GM18511 (cell line): ENCODE data around the gene ZFHX3.

Experiments
- ATAC-seq: cut with Tn5 transposase; IDR thresholded peaks from one replicate; pipeline ENCODE4 v1.9.1; 2021; ENCODE audit warnings: mild to moderate bottlenecking, moderate library complexity; ENCODE audit not compliant: unreplicated experiment

ZFHX3 gene

DNA sequence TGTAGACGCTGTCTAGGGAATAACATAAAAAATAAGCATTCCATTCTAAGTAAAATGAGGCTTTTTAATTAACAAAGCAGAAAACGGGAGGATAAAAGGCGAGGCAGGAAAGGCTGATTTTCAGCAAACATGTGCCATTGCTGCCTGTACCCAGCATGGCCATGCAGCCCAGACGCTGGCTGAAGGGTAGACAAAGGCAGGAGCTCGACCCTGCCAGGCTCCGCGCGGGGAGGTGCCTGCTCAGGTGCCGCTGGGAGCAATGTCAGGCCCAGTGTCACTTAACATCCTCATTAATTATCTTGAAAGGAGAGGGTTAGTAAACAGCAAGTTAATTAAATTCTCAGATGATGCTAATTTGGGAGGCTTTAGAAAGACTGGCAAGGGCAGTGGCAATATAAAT, 136.0 kb downstream of the ZFHX3 start:
- ATAC-seq: no peak

DNA sequence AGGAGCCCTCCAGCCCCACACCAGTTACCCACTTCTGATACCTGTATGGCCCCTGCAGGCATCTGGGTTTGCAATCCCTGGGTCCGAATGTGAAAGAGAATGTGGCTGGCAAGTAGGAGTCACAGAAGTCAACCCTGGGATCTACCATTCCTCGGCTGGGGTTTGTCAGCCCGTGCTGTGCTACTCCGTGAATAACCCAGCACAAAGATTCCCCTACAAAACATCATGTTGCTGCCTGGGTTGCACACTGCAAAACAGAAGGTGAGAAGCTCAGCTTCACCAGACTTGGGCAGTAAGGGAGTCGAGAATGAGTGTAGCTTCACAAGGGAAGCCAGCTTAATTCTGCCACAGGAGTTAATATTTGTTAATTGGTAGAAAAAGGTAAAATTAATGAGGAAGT, 137.1 kb downstream of the ZFHX3 start:
- no peak for ATAC-seq

DNA sequence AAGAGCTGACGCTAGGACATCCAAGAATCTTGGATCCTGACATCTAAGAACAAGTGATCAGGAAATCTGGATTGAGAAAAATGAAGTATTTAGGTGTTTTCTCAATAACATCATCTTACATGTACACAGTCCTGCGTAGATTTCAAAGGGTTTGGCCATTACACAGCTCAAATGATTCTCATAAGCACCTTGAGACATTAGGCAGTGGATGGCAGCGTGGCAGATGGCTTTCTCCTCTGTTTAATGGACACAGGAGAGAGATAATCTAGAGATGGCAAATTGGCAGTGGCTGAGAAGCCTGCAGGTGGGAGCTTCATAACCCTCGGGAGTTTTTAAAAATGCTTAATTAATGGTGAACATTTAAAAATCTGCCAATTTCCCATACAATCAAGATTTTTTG, 137.5 kb downstream of the ZFHX3 start:
- ATAC-seq: no peak

DNA sequence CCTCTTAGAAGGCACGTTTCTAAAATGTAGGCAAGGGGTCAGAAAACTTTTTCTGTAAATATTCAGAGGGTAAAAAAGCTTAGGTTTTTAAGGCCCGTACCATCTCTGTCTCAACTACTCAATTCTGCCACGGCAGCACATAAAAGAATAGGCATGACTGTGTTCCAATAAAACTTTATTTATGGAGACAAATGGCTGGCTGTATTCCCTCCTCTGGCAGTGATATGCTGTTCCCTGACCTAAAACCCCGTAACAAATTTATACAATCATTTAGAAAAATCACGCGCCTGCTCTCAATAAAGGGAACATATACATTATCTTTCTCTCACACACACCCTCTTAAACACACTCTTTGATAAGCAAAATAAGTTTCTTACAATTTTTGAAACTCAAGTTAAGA, 138.7 kb downstream of the ZFHX3 start:
- no peak for ATAC-seq

DNA sequence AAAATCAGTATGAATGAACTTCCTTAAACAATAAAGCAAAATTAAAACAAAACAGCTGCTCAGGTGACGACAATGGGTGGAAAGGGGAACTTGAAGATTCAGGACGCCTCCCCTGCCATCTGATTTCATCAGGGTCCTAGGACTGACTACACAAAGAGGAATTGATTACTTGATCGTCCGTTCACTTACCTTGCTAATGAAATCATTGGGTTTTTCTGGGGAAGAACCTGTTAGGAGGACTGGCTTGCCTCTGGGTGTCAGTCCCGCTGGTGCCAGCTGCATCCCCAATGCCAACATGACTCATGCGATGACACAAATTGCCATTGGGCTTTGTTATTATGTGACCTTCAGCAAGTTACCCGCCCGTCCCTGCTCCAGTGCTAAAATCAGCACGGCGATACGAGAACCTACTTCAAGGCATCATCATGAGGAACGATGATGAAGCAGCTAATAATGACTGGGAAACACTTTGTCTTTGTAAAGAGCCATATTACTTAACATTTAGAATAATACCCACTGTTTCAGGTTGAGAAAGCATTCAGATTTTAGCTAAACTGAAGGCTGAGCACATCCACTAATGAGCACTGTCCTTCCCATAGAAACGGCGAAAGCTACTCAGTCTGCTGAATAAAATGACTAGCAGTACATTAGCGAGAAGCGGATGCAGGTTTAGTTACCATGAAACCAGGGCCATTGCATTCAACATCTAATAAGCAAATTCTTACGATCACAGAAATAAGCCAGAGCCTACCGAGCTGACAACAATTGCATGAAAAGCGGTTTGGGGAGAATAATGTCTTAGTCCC, 139.4 kb downstream of the ZFHX3 start:
- no peak for ATAC-seq

DNA sequence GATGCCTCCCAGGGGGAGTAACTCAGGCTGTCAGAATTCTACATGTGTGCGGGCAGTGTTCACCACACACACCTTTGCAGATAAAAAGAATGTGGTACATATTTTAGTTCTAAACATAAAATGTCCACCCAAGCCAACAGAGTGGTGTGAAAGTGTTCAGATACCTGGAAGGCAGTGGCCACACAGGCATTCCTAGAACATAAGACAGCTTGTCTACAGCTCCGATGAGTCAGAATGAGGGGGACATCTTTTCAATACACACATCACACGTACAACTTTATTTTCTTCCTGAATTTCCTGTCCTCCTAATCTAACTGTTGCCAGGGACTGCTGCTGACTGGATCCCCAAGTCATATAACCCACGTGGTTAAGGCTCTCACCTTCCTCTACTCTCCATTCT, 142.3 kb downstream of the ZFHX3 start:
- ATAC-seq: no peak

DNA sequence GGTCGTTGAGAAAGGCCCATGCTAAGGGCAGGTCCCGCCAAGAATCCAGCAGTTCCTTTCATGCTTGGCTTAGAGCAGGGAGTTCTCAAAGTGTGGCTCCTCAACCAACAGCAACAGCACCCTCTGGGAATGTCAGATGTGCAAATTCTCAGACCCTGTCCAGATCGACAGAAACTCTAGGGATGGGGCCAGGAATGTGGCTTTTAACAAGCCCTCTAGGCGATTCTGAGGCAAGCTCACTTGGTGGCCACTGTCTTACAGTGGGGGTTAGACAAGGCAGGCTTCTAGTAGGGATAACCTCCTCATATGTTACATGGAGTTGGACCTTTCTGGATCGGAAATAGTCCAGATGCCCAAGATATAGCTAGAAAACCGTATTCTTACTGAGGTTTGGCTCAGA, 144.8 kb downstream of the ZFHX3 start:
- no peak for ATAC-seq

DNA sequence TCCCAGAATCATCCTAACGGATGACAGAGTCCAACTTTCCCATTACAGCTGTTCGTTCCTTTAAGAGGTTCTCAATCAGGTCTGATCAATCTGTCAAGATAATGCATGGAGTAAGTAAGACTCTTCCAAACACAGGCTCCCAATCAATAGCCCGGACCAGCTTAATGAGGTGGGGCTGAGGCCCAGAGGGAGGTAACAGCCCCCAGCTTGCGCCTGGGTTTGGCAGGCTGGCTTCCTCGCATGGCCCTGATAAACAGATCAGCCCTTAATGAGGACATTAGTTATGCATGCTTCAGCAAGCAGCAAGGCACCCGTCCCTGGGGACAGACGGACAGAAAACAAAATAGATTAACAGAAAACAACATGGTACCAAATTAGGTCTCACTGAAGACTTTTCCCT, 145.7 kb downstream of the ZFHX3 start:
- ATAC-seq: no peak

DNA sequence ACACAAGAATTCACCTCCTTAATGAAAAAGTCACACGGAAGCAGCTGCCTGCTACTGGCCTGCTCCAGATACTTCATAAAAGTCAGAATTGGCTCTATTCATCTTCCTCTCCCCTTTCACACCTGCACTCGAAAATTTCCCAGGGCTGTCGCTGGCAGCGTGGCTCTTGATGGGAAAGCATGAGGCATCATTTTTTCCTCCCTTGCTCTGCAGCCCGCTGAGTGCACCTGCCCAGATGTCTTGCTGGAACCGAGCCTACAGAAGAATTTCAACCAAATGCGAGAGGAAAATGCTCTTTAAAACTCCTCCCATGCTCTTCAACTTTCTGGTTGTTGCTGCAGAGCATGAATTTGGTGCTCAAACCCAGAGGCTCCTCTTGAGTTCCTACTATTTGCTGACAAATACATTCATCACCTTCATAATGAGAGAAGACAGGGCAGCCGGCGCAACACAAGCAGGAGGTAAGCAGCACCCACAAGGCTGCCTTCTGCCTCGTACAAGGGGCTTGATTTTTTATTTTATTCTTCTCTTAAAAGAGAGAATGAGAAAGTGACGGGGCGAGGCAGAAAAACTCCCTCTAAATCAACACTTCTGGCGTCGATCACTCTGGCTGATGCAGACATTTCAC, 146.8 kb downstream of the ZFHX3 start:
- no peak for ATAC-seq

DNA sequence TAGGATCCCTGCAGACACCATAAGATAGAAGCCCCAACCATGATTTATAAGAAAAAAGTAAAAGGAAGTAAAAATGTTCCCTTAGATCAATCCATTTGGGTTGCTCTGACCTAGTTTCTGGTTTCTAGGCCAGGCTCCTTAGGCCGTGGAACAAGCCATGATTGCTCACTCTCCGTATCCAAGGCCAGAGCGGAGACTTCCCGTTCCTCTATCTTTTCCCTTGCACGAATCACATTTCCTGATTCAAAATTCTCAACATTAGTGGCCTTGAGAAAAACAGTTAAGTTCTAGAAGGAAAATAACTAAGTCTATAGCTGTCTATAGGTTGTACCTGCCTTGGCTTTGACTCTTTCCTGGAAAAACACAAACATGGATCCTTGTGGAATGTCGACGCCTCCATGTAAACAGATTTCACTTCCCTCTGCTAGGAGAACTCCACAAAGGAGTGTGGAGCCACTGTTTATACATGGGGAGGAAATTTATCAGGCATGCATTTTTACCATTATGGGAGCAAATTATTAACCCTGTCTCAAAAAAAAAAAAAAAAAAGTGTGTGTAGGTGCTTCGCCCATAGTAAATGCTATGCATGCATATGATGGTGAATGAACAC, 149.6 kb downstream of the ZFHX3 start:
- ATAC-seq: no peak

DNA sequence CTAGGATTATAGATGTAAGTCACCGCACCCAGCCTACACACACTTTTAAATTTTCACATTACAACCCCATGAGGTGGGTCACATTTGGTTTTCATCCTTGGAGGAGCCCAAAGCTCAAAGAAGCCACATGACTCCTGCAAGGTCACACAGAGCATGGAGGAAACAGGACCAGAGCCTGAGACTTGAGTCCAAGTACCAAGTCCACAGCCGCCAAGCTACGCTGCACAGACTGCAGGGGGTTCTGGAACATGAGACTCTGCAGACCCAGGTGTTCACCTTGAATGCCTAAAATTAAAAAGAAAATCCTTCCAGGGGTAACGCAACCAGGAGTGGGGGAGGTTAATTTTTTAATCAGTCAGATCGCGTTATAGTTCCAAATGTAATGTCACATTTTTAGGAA, 150.2 kb downstream of the ZFHX3 start:
- no peak for ATAC-seq

DNA sequence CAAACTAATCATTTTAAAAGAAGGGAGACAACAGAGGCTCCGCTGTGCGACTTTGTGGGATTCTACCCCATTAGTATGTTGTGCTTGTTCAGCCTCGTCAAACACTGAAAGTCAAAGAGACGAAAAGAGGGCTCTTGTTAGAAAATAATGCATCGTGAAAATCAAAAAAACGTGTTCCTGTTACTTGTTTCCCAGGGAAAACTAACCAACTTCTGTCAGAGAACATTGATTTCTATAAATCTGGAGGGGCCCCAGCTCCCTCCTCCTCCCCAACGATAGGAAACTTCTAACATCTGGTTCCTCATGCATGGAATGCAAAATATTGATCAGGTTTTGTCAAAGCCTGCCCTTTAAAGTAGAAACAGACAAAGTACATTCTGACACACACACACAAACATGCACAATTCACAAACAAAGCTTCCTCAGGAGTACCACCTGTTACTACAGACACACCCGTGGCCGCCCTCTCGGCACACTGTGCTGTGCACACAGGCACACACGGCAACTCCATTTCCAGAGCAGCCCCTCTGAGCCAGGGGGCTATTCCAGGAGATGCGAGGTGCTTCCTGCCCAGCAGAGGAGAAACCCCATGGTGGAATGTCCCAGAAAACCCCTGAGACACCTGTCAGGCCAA, 151.3 kb downstream of the ZFHX3 start:
- ATAC-seq: no peak

DNA sequence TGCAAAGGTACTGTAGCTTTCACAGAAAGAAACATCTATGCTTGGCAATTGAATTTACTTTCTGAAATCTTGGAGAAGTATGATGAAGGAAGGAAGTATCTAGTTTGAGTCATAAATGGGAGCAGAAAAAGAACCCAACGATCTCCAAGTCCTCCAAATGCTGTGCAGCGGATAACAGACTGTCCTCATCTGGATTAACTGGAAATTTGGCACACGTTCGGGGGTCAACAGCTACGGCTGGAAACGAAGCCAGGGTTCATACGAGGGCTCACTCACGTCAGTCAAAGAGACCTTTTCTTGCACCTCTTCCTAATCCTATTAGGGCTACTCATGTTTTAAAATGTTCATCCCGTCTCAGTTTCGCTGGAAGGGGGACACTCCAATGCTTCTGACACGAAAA, 152.0 kb downstream of the ZFHX3 start:
- ATAC-seq: no peak

DNA sequence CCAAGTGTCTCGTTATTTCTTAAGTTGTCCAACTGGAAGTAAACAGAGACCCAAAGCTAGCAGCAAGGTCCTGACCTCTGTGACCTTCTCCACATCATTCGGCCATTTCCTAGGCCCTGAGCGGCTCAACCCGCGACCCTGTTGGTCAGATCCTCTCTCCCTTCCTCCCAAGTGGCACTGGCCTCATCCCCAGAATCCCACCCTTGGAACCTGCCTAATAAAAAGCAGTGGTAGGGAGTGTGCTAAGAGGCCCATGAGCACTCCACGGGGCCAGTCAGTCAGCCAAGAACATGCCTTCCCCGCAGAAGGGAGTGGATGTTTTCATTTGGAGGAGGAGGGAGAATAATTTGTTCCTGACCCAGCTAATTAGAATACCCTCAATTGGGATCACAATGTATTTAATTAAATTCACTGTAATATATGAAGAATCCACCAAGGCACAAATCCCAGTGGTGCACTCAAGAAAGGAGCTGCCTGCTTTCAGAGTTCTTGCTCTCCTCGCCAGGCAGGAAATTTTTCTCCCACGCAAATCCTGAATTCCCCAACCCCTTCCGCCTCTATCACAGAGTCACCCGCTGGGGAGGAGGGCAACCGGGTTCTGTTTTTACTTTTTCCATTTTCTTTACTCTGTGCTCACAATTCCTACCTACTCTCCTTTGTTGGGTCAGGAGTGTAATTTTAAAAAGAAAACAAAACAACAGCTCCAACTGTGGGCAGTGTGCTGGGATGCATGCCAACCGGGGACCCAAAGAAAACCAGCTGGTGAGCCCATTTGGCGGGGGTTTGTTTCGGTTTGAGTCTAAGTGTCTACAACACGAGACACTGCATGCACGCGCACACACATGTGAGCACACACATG, 153.4 kb downstream of the ZFHX3 start:
- no peak for ATAC-seq

DNA sequence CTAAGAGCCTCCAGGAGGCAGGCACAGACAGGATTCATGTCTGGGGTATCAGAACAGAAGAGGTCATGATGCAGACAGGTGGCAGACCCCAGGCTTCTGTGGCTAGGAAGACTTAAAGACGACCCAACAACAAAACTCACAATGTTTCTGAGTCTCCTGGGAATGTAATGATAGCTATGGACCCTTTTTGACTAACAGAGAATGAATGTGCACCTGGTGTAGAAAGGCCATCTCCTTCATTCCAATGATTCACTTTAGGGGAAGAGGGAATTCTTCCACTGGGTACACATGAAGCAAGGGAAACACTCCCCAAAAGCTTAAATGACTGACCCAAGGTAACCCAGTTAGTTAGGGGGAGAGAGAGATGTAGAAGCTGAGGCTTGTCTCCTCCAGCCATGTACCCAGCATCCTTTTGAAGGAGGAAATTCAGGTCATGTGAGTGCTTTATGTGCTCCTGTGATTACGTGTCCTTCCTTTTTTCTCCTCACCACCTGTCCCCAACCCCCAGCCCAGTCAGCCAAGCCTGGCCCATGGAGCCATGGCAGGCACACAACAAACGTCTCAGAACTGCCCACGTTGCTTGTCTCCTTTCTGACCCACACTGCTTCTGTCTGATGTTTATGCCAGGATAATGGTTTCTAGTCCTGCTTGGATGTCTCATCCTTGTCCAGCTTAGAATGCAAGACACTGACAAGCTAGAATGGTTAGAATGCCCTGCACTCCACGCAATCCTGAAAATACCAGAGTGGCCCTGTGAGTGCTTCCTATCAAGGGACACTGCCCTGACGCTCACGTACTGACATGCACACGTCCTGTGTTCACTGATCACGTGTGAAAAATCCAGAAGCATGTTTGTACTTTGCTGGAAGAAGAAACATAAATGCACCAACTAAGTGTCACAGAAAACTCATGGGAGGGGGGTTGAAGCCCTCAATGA, 156.4 kb downstream of the ZFHX3 start:
- no peak for ATAC-seq

DNA sequence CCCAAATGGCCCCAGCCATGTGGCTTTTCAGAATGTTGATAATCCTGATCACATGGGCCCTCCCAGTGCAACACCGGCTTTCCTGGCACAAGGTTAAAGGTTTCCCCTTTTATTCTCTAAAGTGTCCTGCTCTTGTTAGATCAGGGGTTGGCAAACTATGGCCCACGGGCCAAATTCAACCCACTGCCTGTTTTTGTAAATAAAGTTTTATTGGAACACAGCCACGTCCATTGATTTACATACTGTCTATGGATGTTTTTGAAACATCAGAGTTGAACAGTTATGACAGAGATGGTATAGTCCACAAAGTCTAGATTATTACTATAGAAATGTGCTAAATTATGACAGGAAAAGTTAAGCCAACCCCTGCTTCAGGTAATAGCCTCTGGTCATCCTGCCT, 157.3 kb downstream of the ZFHX3 start:
- no peak for ATAC-seq

DNA sequence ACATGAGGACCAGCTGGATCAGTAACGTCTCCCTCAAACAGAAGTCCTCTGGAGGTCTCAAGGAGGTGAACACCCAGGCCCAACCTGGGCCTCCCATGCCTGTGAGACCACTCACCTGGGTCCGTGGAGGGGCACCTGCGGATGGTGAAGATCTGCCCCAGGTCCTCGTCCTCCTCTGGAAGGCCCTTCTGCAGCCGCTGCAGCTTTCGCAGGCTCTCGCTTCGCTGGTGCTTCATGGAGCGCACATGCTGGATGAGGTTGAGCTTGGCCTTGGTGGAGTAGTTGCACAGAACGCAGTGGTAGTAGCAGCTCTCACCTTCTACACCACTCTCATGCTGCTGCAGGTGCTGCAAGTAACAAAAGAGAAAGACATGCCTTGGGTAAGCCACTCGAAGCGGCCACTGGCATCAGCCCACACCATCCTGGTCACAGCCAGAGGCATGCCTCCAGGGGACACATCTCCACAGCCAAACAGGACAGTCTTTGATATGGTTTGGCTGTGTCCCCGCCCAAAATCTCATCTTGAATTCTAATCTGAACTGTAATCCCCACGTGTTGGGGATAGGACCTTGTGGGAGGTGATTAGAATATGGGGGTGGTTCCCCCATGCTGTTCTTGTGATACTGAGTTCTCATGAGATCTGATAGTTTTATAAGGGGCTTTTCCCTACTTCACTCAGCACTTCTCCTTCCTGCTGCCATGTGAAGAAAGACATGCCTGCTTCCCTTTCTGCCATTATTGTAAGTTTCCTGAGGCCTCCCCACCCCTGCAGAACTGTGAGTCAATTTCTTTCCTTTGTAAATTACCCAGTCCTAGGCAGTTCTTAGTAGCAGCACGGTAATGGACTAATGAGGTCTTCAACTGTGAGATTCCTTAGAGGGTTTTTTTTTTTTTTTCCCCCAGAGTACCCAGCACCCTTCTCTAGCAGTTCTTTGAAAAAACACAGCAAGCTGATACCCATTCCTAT, 158.0 kb downstream of the ZFHX3 start:
- no peak for ATAC-seq

DNA sequence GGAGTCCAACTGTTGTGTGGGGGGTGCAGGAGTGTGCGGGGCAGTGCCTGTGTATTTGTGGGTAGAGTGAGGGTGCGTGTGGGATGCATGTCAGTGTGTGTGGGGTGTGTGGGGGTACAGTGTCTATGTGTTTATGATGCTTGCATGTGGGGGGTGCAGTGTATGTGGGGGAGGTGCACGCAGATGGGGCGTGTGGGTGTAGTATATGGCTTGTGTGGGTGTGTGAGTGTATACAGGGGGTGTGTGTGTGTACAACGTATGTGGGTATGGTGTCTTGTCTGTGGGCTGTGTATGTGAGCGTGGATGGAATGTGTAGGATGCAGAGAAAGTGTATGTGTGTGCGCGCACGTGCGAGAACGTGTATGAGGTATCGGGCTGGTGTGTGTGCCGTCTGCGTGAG, 160.4 kb downstream of the ZFHX3 start:
- ATAC-seq: no peak
